NCI-H2107 (cell line): Measurements from ENCODE around the gene VPS13D.

ENCODE experiments used
- DNase-seq: peaks from one replicate; lab custom pipeline; 2025; lab: John Stamatoyannopoulos, UW

Gene VPS13D

GRCh38 chr1:12472156-12472797 lies 242.4 kb downstream of the VPS13D start:
- DNase-seq, result no peak

- DNase-seq, result no peak
These were observed 243.1 kb downstream of the VPS13D start for GRCh38 chr1:12472798-12473551.

DNA sequence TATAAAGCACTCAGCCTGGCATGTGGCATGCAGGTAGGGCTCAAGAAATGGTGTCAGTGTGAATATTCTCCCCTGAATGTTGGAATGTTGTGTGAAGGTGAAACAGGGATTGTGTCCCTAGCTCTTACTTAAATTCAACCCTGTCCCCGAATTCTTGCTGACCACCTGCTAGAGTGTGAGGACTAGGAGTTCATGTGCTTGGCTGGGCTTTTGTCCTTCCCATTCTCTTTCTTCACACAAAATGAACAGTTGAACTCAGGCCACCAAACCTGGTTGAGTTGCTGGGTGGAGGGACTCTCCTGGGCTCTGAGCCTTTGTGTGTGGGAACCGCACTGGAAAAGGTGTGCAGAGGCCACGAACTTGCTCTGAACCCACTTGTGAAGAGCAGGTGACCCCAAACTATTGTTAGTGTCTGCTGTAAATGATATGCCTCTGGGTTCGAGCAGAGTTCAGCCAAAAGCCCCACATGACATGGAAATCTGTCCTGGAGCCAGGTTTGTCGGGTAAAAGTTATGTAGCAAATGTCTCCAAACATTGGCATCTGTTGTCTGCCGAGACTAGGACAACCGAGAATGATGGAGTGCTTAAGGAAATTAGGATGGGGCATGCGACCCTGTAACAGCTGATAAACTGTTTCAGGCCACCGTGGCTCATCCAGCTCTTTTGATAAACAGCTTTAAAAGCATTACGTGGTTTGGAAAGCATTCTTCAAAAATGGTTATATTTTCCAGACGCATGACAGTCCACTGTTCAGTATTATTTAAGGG lies 243.9 kb downstream of the VPS13D start:
- no peak for DNase-seq

DNA sequence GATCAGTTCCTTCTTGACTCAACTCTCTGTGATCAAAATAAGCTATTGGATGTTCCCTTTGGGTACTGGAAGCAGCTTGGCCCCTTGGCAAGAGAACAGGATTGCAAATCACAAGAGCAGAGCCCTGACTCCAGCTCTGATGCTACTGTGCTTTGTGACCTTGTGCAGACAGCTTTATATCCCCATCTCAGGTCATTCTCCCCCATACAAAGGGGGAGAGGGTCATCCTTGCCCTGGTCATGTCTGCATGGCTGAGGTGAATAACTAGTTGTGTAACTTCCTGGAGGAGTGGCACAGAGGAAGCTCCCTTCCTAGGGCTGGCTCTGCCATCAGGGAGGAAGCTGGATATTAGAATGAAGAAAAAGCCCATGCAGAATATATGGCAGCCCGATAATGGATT lies 245.3 kb downstream of the VPS13D start:
- DNase-seq, result no peak

- no peak for DNase-seq
These were observed 245.7 kb downstream of the VPS13D start for GRCh38 chr1:12475530-12475934.

- no peak for DNase-seq
These were observed 246.1 kb downstream of the VPS13D start for GRCh38 chr1:12475947-12476346.

DNA sequence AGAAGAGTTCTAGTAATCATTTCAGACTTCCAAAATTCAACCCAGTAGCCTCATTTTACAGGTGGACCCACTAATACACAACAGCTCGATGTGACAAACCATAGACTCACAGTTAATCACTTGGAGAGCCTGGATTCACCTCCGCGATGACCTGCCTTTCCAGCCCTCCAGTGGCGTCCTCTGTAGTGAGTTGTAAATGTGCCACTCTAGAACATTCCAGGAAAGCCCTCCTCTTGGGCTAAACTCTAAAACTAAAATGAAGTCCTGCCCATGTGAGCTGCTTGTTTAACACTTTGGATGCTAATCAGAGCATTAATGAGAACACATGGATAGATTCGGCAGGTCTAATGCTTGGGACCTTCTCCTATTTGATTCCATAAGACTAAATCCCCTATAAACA lies 247.5 kb downstream of the VPS13D start:
- DNase-seq, result no peak

GRCh38 chr1:12477936-12478611 lies 248.2 kb downstream of the VPS13D start:
- peak; percentile 86 for DNase-seq

DNA sequence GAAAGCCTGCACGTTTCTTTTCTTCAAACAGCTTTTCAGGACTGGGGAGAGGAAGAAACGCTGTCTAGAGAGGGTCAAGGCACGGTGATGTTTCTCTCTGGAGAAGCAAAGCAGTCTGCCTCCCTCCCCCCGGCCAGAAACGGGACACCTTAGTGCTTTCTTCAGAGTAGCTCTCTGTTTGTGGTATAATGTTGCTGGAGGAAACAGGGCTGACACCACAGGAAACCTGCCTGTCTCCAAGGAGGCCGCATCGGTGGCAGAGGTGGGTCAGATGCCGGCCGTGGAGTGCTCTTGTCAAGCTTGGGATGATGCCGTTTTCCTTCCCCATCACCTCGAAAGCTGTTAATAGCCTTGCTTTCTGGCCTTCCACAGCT lies 248.8 kb downstream of the VPS13D start:
- no peak for DNase-seq

- no peak for DNase-seq
These were observed 249.5 kb downstream of the VPS13D start for GRCh38 chr1:12479311-12479710.

- no peak for DNase-seq
These were observed 250.2 kb downstream of the VPS13D start for GRCh38 chr1:12480041-12480440.

GRCh38 chr1:12480748-12481362 lies 251.0 kb downstream of the VPS13D start:
- no peak for DNase-seq

GRCh38 chr1:12481928-12482327 lies 252.1 kb downstream of the VPS13D start:
- no peak for DNase-seq

- no peak for DNase-seq
These were observed 253.2 kb downstream of the VPS13D start for GRCh38 chr1:12482988-12483387.

- no peak for DNase-seq
These were observed 255.6 kb downstream of the VPS13D start for GRCh38 chr1:12485231-12486058.

GRCh38 chr1:12486059-12486341 lies 256.2 kb downstream of the VPS13D start:
- DNase-seq, result no peak

DNA sequence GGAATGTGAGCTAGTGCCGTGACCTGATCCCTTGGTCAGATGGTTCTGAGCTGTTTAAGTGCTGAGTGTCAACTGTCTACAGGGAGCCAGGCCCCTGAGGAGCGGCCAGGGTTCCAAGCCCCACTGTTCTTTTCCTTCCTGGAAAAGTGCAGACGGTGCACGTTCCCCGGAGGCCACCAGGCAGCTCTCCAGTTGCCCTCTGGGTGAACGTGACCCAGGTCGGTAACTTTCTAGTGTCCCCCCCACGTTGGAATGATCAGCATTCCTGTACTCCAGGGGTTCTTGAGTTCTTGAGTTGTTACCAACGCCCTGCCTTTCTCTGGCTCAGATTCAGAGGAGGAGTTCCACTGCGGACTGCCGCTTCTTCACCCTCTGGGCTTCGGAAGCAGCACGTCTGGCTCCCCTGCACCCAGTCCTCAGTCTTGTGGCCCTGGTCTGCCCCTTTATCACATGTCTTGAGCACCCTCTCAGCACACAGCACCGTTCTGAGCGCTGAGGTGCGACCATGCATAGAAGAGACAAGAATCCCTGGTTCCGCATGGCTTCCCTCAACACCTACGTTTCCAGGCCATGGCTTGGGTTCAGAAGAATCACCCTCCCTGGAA lies 256.7 kb downstream of the VPS13D start:
- no peak for DNase-seq

DNA sequence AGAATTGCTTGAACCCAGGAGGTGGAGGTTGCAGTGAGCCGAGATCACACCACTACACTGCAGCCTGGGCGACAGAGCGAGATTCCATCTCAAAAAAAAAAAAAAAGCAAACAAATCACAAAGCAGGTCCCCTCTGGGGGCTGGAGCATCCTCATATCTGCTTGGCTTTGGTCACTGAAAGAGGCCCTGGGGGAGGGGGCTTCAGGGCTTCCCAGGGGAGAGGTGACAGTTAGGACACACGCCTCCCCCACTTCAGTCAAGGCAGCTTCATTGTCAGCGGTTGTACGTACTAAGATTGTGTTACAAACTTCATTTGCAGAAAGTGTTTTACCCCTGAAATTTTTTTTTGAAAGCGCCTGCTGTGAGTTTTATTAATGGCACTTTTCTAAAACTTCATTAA lies 257.7 kb downstream of the VPS13D start:
- DNase-seq, result no peak

DNA sequence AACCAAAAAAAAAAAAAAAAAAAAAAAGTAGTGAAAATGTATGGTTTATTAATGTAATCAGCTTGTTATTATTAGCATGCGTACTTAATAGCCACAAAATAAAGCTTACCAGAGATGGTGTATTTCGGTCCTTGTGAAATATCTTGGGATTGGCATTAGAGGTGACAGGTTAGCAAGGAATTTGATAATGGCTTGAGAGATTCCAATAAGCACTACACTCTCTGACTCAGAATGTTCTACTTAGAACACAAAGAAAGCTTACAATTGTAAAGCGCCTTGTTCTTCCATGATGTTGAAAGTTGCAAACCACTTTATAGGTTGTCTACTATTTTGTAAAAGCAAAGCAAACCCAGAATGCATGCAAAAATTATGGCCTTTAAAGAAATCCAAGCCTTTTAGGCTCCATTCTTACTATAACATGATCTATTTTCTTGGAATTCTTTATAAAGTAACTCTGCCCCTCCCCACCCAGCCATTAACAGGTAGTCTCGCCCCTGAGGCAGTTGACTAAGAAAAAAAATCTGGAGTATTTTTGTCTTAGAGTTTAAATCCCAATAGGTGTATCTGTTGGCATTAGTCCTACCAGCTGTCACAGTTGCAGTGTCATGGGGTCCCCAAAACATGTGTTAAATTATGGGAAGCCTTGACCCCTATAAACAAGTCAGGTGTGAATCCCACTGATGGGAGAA lies 259.0 kb downstream of the VPS13D start:
- no peak for DNase-seq

DNA sequence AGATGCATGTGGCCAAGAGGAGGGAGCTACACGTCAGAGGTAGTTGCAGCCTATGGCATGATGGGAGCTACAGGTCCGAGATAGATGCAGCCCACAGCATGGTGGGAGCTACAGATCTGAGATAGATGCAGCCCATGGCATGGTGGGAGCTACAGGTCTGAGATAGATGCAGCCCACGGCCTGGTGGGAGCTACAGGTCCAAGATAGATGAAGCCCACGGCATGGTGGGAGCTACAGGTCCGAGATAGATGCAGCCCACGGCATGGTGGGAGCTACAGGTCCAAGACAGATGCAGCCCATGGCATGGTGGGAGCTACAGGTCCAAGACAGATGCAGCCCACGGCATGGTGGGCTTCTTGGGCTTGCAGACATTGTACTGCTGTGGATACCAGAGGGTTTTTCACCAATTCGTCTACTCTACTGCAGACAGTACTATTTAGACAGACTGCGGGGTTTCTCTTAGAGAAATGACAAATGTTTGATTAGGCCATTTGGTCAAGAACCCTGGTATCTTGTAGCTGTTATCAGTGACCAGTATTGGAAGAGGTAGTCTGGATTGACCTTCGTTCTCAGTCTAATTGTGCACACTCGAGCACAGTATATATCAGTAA lies 260.8 kb downstream of the VPS13D start:
- DNase-seq, result no peak
